ENCODE results near the gene DOK7.

DNA sequence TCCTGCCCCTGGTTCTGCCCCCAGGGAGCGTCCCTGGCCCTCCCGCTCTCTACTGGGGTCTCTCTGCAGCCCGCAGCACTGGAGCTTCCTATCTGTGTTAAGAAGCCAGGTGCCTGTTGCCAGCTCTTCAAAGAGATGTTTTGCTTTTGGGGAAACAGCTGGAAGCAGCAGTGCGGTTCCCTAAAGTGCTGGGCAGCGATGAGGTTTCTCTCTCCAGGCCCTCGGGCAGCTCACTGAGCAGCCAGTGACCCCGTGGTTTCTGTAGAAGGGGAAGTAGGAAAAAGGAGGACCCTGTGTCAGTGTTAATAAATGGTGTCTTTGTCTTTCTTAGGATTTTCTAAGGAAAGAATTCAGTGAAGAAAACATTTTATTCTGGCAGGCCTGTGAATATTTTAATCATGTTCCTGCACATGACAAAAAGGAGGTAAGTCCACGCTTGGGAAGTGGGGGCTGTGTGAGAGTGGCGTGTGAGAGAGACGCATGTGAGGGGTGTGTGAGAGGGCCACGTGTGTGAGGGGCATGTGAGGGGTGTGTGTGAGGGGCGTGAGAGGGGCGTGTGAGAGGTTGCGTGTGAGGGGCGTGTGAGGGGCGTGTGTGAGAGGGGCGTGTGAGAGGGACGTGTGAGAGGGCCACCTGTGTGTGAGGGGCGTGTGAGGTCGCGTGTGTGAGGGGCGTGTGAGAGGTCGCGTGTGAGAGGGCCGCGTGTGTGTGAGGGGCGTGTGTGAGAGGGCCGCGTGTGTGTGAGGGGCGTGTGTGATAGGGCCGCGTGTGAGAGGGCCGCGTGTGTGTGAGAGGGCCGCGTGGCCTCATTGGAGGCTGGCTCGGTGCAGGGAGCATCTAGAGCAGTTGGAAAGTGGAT is 48.5 kb upstream of the DOK7 start:
- TF ChIP-seq, protein P1, sequence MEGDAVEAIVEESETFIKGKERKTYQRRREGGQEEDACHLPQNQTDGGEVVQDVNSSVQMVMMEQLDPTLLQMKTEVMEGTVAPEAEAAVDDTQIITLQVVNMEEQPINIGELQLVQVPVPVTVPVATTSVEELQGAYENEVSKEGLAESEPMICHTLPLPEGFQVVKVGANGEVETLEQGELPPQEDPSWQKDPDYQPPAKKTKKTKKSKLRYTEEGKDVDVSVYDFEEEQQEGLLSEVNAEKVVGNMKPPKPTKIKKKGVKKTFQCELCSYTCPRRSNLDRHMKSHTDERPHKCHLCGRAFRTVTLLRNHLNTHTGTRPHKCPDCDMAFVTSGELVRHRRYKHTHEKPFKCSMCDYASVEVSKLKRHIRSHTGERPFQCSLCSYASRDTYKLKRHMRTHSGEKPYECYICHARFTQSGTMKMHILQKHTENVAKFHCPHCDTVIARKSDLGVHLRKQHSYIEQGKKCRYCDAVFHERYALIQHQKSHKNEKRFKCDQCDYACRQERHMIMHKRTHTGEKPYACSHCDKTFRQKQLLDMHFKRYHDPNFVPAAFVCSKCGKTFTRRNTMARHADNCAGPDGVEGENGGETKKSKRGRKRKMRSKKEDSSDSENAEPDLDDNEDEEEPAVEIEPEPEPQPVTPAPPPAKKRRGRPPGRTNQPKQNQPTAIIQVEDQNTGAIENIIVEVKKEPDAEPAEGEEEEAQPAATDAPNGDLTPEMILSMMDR (optimal IDR thresholded peaks at IDR 0.05 in 1 of 3, IDR thresholded peaks at IDR 0.05 in 1 of 3, conservative IDR thresholded peaks at IDR 0.05 in 1 of 3; ENCODE audit: extremely low read depth in 1 of 3, insufficient read depth in 2 of 3, low read length in 3 of 3) = no peak
- no peak for TF ChIP-seq EZH2 (IDR thresholded peaks at IDR 0.05; ENCODE audit: low read length)
